DND-41 (cell line): ENCODE measurements around the gene PLD6.

Source experiments
- ATAC-seq: fragments of 200-7000 bp; cut with Tn5 transposase; 3 replicates; pipeline ENCODE4 v1.9.1; 2021; ENCODE audit warnings: low read depth; ENCODE audit not compliant: insufficient read depth
- DNase-seq: peaks from one replicate; pipeline ENCODE4 v3.0.0-alpha.2; 2020
- H2AFZ ChIP-seq: 2 replicates; pipeline ENCODE4 v1.6.0; 2012; ENCODE audit warnings: low read depth, low read length
- H3K27ac ChIP-seq: 2 replicates; pipeline ENCODE4 v1.5.1; 2012; ENCODE audit warnings: low read length, inconsistent platforms
- H3K27me3 ChIP-seq: fragments of 200-600 bp; sonication (generic); 2 replicates; pipeline ENCODE4 v1.6.0; 2012; ENCODE audit warnings: low read length, mild to moderate bottlenecking, inconsistent platforms; ENCODE audit not compliant: insufficient read depth, poor library complexity
- H3K36me3 ChIP-seq: 2 replicates; pipeline ENCODE4 v1.5.1; 2012; ENCODE audit warnings: low read length, inconsistent platforms; ENCODE audit not compliant: insufficient read depth
- H3K4me1 ChIP-seq: 2 replicates; pipeline ENCODE4 v1.5.1; 2012; ENCODE audit warnings: mild to moderate bottlenecking, low read length; ENCODE audit not compliant: insufficient read depth
- H3K4me2 ChIP-seq: 2 replicates; pipeline ENCODE4 v1.6.0; 2012; ENCODE audit warnings: mild to moderate bottlenecking, moderate library complexity, low read length, inconsistent platforms; ENCODE audit not compliant: insufficient read depth
- H3K4me3 ChIP-seq, 2 experiments: fragments of 200-600 bp in 1 of 2; shearing (Covaris generic) in 1 of 2; 2 replicates each; pipeline ENCODE4 v1.5.1; 2012 to 2016; ENCODE audit warnings: inconsistent platforms in 2 of 2, low read length in 2 of 2, mild to moderate bottlenecking in 2 of 2, low read depth in 1 of 2, moderate library complexity in 1 of 2
- H3K79me2 ChIP-seq: 2 replicates; pipeline ENCODE4 v1.6.0; 2012; ENCODE audit warnings: low read length, inconsistent platforms; ENCODE audit not compliant: insufficient read depth
- H3K9ac ChIP-seq: 2 replicates; pipeline ENCODE4 v1.6.0; 2012; ENCODE audit warnings: low read depth, mild to moderate bottlenecking, inconsistent platforms, low read length, moderate library complexity
- H3K9me3 ChIP-seq: 2 replicates; pipeline ENCODE4 v1.5.1; 2012; ENCODE audit warnings: low read length, moderate library complexity, mild to moderate bottlenecking, inconsistent platforms; ENCODE audit not compliant: insufficient read depth, severe bottlenecking
- H4K20me1 ChIP-seq: 2 replicates; pipeline ENCODE4 v1.6.0; 2012; ENCODE audit warnings: low read length; ENCODE audit not compliant: insufficient read depth
- CTCF ChIP-seq: IDR thresholded peaks from 2 replicates; pipeline ENCODE4 v1.5.1; 2012; ENCODE audit warnings: borderline replicate concordance, low read length, moderate library complexity, mild to moderate bottlenecking; ENCODE audit not compliant: poor library complexity, severe bottlenecking; ENCODE audit errors: extremely low read depth
- EZH2 ChIP-seq: IDR thresholded peaks from 3 replicates; pipeline ENCODE4 v1.6.1; 2012; ENCODE audit warnings: borderline replicate concordance, low read depth, mild to moderate bottlenecking, moderate library complexity, low read length, inconsistent platforms; ENCODE audit not compliant: severe bottlenecking

PLD6 gene

GRCh38 chr17:17172001-17172939 lies 33.9 kb downstream of the PLD6 start:
- Histone ChIP-seq H4K20me1 (peaks cover 13% of the 10 kb centered on the region), H3K4me1 (no peaks in the 10 kb centered on the region), H3K9ac (no peak overlapping the region), H2AFZ (no peak overlapping the region), H3K9me3 (no peaks in the 10 kb centered on the region), H3K4me3 (no peak overlapping the region), H3K27ac (no peak overlapping the region), H3K79me2 (no peaks in the 10 kb centered on the region), H3K4me2 (no peak overlapping the region), H3K27me3 (no peaks in the 10 kb centered on the region), H3K36me3 (peaks cover 90% of the 10 kb centered on the region)
- TF ChIP-seq CTCF: no peak
- no peak for ATAC-seq
- DNase-seq: no peak

GRCh38 chr17:17171186-17171585 lies 34.9 kb downstream of the PLD6 start:
- Histone ChIP-seq H3K36me3 (peaks cover 90% of the 10 kb centered on the region), H3K9me3 (no peaks in the 10 kb centered on the region), H3K79me2 (no peaks in the 10 kb centered on the region), H3K9ac (no peak overlapping the region), H3K27ac (no peak overlapping the region), H4K20me1 (peaks cover 14% of the 10 kb centered on the region), H3K4me2 (no peak overlapping the region), H3K4me1 (no peaks in the 10 kb centered on the region), H3K4me3 (no peak overlapping the region), H3K27me3 (no peaks in the 10 kb centered on the region), H2AFZ (no peak overlapping the region)
- DNase-seq: no peak
- TF ChIP-seq EZH2 (no peak), CTCF (no peak)
- no peak for ATAC-seq

GRCh38 chr17:17170346-17170985 lies 35.7 kb downstream of the PLD6 start:
- H3K4me3 ChIP-seq: no peak overlapping the region
- no peaks in the 10 kb centered on the region for H3K4me1 ChIP-seq
- no peak overlapping the region for H3K9ac ChIP-seq
- DNase-seq (no peak), ATAC-seq (no peak)
- no peaks in the 10 kb centered on the region for H3K9me3 ChIP-seq
- no peak overlapping the region for H3K4me2 ChIP-seq
- no peaks in the 10 kb centered on the region for H3K27me3 ChIP-seq
- no peak for TF ChIP-seq EZH2
- no peak for TF ChIP-seq CTCF
- H2AFZ ChIP-seq: no peak overlapping the region
- H3K79me2 ChIP-seq: no peaks in the 10 kb centered on the region
- peaks cover 90% of the 10 kb centered on the region for H3K36me3 ChIP-seq
- H4K20me1 ChIP-seq: peaks cover 19% of the 10 kb centered on the region
- H3K27ac ChIP-seq: no peak overlapping the region
